ENCODE measurements around the gene CRB2. TPM values are rescaled to one million over a fixed set of nuclear protein-coding genes. Genes with fewer than 3 reads are reported as not detected.

The CRB2 gene
- total and polyA plus RNA-seq, 2 of the 13 experiments (the other 11 are each of a cell fraction or from before 2014, with no cell fraction given): 0.01 to 0.29 TPM

DNA sequence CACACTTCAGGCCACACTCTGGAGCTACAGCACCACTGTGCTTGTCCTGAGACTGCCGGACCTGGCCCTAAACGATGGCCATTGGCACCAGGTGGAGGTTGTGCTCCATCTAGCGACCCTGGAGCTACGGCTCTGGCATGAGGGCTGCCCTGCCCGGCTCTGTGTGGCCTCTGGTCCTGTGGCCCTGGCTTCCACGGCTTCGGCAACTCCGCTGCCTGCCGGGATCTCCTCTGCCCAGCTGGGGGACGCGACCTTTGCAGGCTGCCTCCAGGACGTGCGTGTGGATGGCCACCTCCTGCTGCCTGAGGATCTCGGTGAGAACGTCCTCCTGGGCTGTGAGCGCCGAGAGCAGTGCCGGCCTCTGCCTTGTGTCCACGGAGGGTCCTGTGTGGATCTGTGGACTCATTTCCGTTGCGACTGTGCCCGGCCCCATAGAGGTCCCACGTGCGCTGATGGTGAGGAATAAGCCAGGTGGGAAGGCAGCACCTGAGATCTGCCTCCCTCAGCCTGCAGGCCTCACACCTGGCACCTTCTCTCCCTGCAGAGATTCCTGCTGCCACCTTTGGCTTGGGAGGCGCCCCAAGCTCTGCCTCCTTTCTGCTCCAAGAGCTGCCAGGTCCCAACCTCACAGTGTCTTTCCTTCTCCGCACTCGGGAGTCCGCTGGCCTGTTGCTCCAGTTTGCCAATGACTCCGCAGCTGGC is 14.7 kb downstream of the CRB2 start:
- H3K36me3 ChIP-seq (replicated peaks in 1 of 2; ENCODE audit: control insufficient read depth in 1 of 2, insufficient read depth in 2 of 2, low read length in 2 of 2): no peaks in the 10 kb centered on the region
- no peak overlapping the region for H3K9ac ChIP-seq (ENCODE audit: insufficient read depth, low read depth, low read length)
- in situ Hi-C loops (cut with HindIII; ENCODE audit: extremely low pct_ligation_motif_present, low pct_unique_long_range_greater_than_20kb): no loop called here
- no peak for TF ChIP-seq ATRX (CRISPR knock-in tag; IDR thresholded peaks at IDR 0.05; ENCODE audit: borderline replicate concordance)
- TF ChIP-seq RAD21 (CRISPR knock-in tag; IDR thresholded peaks at IDR 0.05): peak; percentile 23; the same call in 1 of the 2 replicates
- TF ChIP-seq STAG1 (CRISPR knock-in tag; IDR thresholded peaks at IDR 0.05): peak; percentile 56
- TF ChIP-seq, protein P1, sequence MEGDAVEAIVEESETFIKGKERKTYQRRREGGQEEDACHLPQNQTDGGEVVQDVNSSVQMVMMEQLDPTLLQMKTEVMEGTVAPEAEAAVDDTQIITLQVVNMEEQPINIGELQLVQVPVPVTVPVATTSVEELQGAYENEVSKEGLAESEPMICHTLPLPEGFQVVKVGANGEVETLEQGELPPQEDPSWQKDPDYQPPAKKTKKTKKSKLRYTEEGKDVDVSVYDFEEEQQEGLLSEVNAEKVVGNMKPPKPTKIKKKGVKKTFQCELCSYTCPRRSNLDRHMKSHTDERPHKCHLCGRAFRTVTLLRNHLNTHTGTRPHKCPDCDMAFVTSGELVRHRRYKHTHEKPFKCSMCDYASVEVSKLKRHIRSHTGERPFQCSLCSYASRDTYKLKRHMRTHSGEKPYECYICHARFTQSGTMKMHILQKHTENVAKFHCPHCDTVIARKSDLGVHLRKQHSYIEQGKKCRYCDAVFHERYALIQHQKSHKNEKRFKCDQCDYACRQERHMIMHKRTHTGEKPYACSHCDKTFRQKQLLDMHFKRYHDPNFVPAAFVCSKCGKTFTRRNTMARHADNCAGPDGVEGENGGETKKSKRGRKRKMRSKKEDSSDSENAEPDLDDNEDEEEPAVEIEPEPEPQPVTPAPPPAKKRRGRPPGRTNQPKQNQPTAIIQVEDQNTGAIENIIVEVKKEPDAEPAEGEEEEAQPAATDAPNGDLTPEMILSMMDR (CRISPR knock-in tag; IDR thresholded peaks at IDR 0.05): peak; percentile 55
- no peaks in the 10 kb centered on the region for H3K79me2 ChIP-seq (ENCODE audit: insufficient read depth, low read length)
- intact Hi-C loops (cut with micrococcal nuclease; ENCODE audit: unreplicated experiment): no loop called here
- H4K20me1 ChIP-seq (ENCODE audit: insufficient read depth, low read length): no peaks in the 10 kb centered on the region
- FAIRE-seq (no peak), ATAC-seq (peak; percentile 29), DNase-seq (ENCODE audit: low spot score) (no peak)
- peaks cover 18% of the 10 kb centered on the region for H3K4me1 ChIP-seq (ENCODE audit: insufficient read depth, low read length)
- ChIA-PET POLR2A (no interaction called here), CTCF (ENCODE audit: low intra/inter-chr PET ratio, low total read pairs) (no interaction called here)
- H3K4me3 ChIP-seq (replicated peaks in 1 of 3; ENCODE audit: insufficient read depth in 1 of 3, low read depth in 2 of 3, low read length in 3 of 3): no peak overlapping the region
- no peak overlapping the region for H3K27ac ChIP-seq (ENCODE audit: extremely low read length, insufficient read depth, low read length)
- no peaks in the 10 kb centered on the region for H3K9me3 ChIP-seq (ENCODE audit: low read length)
- no TSS peak for BruUV-seq (replicated peaks)
- H3K4me2 ChIP-seq (ENCODE audit: low read depth, low read length): no peak overlapping the region
- no peak overlapping the region for H2AFZ ChIP-seq (ENCODE audit: low read length)
- WGBS (ENCODE audit: low lambda C conversion rate): 51% methylated on average over 4 of the region's 29 CpGs
- peaks cover 6 to 17% of the 10 kb centered on the region in 2 experiments for H3K27me3 ChIP-seq (ENCODE audit: control insufficient read depth in 1 of 2, insufficient read depth in 2 of 2, low read length in 2 of 2)

DNA sequence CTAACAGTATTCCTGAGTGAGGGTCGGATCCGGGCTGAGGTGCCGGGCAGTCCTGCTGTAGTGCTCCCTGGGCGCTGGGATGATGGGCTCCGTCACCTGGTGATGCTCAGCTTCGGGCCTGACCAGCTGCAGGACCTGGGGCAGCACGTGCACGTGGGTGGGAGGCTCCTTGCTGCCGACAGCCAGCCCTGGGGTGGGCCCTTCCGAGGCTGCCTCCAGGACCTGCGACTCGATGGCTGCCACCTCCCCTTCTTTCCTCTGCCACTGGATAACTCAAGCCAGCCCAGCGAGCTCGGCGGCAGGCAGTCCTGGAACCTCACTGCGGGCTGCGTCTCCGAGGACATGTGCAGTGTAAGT is 15.2 kb downstream of the CRB2 start:
- WGBS (ENCODE audit: low lambda C conversion rate): 80% methylated on average over 2 of the region's 18 CpGs
- Histone ChIP-seq H3K4me1 (ENCODE audit: insufficient read depth, low read length) (peaks cover 23% of the 10 kb centered on the region), H3K27ac (ENCODE audit: extremely low read length, insufficient read depth, low read length) (no peak overlapping the region), H3K4me3 (replicated peaks in 1 of 3; ENCODE audit: insufficient read depth in 1 of 3, low read depth in 2 of 3, low read length in 3 of 3) (no peak overlapping the region), H4K20me1 (ENCODE audit: insufficient read depth, low read length) (no peaks in the 10 kb centered on the region), H2AFZ (ENCODE audit: low read length) (no peak overlapping the region), H3K4me2 (ENCODE audit: low read depth, low read length) (no peak overlapping the region), H3K79me2 (ENCODE audit: insufficient read depth, low read length) (no peaks in the 10 kb centered on the region), H3K9ac (ENCODE audit: insufficient read depth, low read depth, low read length) (no peak overlapping the region), H3K27me3 (ENCODE audit: control insufficient read depth in 1 of 2, insufficient read depth in 2 of 2, low read length in 2 of 2) (peaks cover 6 to 17% of the 10 kb centered on the region in 2 experiments), H3K9me3 (ENCODE audit: low read length) (no peaks in the 10 kb centered on the region), H3K36me3 (replicated peaks in 1 of 2; ENCODE audit: control insufficient read depth in 1 of 2, insufficient read depth in 2 of 2, low read length in 2 of 2) (no peaks in the 10 kb centered on the region)
- no TSS peak for BruUV-seq (replicated peaks)
- DNase-seq (ENCODE audit: low spot score) (no peak), ATAC-seq (no peak), FAIRE-seq (no peak)
- CTCF ChIA-PET (ENCODE audit: low intra/inter-chr PET ratio, low total read pairs): no interaction called here
- in situ Hi-C loops (cut with HindIII; ENCODE audit: extremely low pct_ligation_motif_present, low pct_unique_long_range_greater_than_20kb): no loop called here
- POLR2A ChIA-PET: no interaction called here
- intact Hi-C loops (cut with micrococcal nuclease; ENCODE audit: unreplicated experiment): no loop called here
- TF ChIP-seq ZNF703 (CRISPR knock-in tag; IDR thresholded peaks at IDR 0.05; ENCODE audit: borderline replicate concordance) (no peak), ZNF12 (CRISPR knock-in tag; IDR thresholded peaks at IDR 0.05) (no peak), ZNF383 (CRISPR knock-in tag; IDR thresholded peaks at IDR 0.05; ENCODE audit: borderline replicate concordance) (no peak), ZNF317 (CRISPR knock-in tag; IDR thresholded peaks at IDR 0.05) (no peak)
- TF ChIP-seq, protein P2, sequence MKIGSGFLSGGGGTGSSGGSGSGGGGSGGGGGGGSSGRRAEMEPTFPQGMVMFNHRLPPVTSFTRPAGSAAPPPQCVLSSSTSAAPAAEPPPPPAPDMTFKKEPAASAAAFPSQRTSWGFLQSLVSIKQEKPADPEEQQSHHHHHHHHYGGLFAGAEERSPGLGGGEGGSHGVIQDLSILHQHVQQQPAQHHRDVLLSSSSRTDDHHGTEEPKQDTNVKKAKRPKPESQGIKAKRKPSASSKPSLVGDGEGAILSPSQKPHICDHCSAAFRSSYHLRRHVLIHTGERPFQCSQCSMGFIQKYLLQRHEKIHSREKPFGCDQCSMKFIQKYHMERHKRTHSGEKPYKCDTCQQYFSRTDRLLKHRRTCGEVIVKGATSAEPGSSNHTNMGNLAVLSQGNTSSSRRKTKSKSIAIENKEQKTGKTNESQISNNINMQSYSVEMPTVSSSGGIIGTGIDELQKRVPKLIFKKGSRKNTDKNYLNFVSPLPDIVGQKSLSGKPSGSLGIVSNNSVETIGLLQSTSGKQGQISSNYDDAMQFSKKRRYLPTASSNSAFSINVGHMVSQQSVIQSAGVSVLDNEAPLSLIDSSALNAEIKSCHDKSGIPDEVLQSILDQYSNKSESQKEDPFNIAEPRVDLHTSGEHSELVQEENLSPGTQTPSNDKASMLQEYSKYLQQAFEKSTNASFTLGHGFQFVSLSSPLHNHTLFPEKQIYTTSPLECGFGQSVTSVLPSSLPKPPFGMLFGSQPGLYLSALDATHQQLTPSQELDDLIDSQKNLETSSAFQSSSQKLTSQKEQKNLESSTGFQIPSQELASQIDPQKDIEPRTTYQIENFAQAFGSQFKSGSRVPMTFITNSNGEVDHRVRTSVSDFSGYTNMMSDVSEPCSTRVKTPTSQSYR (CRISPR knock-in tag; IDR thresholded peaks at IDR 0.05; ENCODE audit: borderline replicate concordance): no peak
- TF ChIP-seq, protein P3, sequence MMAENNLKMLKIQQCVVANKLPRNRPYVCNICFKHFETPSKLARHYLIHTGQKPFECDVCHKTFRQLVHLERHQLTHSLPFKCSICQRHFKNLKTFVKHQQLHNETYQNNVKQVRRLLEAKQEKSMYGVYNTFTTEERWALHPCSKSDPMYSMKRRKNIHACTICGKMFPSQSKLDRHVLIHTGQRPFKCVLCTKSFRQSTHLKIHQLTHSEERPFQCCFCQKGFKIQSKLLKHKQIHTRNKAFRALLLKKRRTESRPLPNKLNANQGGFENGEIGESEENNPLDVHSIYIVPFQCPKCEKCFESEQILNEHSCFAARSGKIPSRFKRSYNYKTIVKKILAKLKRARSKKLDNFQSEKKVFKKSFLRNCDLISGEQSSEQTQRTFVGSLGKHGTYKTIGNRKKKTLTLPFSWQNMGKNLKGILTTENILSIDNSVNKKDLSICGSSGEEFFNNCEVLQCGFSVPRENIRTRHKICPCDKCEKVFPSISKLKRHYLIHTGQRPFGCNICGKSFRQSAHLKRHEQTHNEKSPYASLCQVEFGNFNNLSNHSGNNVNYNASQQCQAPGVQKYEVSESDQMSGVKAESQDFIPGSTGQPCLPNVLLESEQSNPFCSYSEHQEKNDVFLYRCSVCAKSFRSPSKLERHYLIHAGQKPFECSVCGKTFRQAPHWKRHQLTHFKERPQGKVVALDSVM (CRISPR knock-in tag; IDR thresholded peaks at IDR 0.05): no peak
- TF ChIP-seq, protein P4, sequence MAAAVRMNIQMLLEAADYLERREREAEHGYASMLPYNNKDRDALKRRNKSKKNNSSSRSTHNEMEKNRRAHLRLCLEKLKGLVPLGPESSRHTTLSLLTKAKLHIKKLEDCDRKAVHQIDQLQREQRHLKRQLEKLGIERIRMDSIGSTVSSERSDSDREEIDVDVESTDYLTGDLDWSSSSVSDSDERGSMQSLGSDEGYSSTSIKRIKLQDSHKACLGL (CRISPR knock-in tag; IDR thresholded peaks at IDR 0.05): no peak
